Measurements from ENCODE around the gene LATS1.
"Not testable (repeated sequence)": the region's sequence is repeated elsewhere in the genome, so short reads cannot be mapped to it uniquely, and the experiment has no call there.

Gene LATS1

GRCh38 chr6:149728499-149729234 is 10.8 kb upstream of the LATS1 start:
- no peak for DNase-seq

- DNase-seq: no peak
Observed at GRCh38 chr6:149727793-149728498, 10.0 kb upstream of the LATS1 start.

GRCh38 chr6:149725785-149726184 is 7.9 kb upstream of the LATS1 start:
- DNase-seq: no peak

GRCh38 chr6:149723771-149724417 is 6.0 kb upstream of the LATS1 start:
- DNase-seq: peak in 6 of 14 donors; percentile 3 to 11 (median 6)

GRCh38 chr6:149723262-149723661 is 5.4 kb upstream of the LATS1 start:
- DNase-seq: no peak

GRCh38 chr6:149719531-149719930 is 1.6 kb upstream of the LATS1 start:
- no peak for DNase-seq

- DNase-seq: no peak
Observed at GRCh38 chr6:149717255-149717587, 680 bp downstream of the LATS1 start.

- DNase-seq: no peak
Observed at GRCh38 chr6:149716181-149716963, 1.5 kb downstream of the LATS1 start.

- DNase-seq: no peak
Observed at GRCh38 chr6:149714442-149714841, 3.5 kb downstream of the LATS1 start.

GRCh38 chr6:149711711-149712110 is 6.2 kb downstream of the LATS1 start:
- DNase-seq: no peak

- DNase-seq: no peak
Observed at GRCh38 chr6:149701714-149702113, 16.2 kb downstream of the LATS1 start.

- DNase-seq: no peak
Observed at GRCh38 chr6:149699150-149699549, 18.8 kb downstream of the LATS1 start.

- no peak for DNase-seq
Observed at GRCh38 chr6:149698175-149698574, 19.7 kb downstream of the LATS1 start.

- no peak for DNase-seq
Observed at GRCh38 chr6:149696901-149697300, 21.0 kb downstream of the LATS1 start.

GRCh38 chr6:149694921-149695320 is 23.0 kb downstream of the LATS1 start:
- peak in 1 of 14 donors; percentile 11 for DNase-seq

GRCh38 chr6:149691201-149691600 is 26.7 kb downstream of the LATS1 start:
- no peak for DNase-seq

- DNase-seq: no peak
Observed at GRCh38 chr6:149686230-149686629, 31.7 kb downstream of the LATS1 start.

GRCh38 chr6:149683256-149683859 is 34.5 kb downstream of the LATS1 start:
- no peak for DNase-seq

- DNase-seq: not testable (repeated sequence)
Observed at GRCh38 chr6:149681845-149682244, 36.1 kb downstream of the LATS1 start.

- DNase-seq: no peak
Observed at GRCh38 chr6:149681209-149681608, 36.7 kb downstream of the LATS1 start.

GRCh38 chr6:149680503-149680902 is 37.4 kb downstream of the LATS1 start:
- DNase-seq: no peak

- not testable (repeated sequence) for DNase-seq
Observed at GRCh38 chr6:149672265-149672664, 45.6 kb downstream of the LATS1 start.
